Amygdala (tissue), 56 donors: Measurements from ENCODE around the gene PARD6B.
"Not testable (repeated sequence)": the region's sequence is repeated elsewhere in the genome, so short reads cannot be mapped to it uniquely, and the experiment has no call there.

ENCODE experiments used
- DNase-seq, 56 donors: peaks; one replicate each; lab custom pipeline; 2025; lab: John Stamatoyannopoulos, UW

The PARD6B gene, protein sequence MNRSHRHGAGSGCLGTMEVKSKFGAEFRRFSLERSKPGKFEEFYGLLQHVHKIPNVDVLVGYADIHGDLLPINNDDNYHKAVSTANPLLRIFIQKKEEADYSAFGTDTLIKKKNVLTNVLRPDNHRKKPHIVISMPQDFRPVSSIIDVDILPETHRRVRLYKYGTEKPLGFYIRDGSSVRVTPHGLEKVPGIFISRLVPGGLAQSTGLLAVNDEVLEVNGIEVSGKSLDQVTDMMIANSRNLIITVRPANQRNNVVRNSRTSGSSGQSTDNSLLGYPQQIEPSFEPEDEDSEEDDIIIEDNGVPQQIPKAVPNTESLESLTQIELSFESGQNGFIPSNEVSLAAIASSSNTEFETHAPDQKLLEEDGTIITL

GRCh38 chr20:50731055-50731929, at the start of gene PARD6B:
Gene PARD6B (plus strand): TSS chr20:50731580. CDS start chr20:50731787, 207 bp downstream.
- peak in 55 of 56 donors; percentile 54 to 97 (median 91) for DNase-seq

DNA sequence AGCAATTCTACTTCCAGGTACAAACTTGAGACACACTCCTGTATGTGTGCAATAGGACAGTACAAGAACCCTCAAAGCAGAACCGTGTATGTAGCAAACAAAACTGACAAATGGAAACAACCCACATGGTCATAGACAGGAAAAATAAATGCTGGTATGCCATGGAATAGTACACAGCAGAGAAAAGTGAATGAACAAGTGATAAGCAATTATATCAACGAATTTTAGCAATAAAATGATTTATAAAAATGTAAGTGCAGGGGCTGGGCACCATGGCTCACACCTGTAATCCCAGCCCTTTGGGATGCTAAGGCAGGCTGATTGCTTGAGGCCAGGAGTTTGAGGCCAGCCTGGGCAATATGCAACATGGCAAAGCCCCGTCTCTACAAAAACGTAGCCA, 49.3 kb upstream of the PARD6B start:
- no peak for DNase-seq

- no peak for DNase-seq
These were observed 48.3 kb upstream of the PARD6B start for GRCh38 chr20:50682947-50683530.

DNA sequence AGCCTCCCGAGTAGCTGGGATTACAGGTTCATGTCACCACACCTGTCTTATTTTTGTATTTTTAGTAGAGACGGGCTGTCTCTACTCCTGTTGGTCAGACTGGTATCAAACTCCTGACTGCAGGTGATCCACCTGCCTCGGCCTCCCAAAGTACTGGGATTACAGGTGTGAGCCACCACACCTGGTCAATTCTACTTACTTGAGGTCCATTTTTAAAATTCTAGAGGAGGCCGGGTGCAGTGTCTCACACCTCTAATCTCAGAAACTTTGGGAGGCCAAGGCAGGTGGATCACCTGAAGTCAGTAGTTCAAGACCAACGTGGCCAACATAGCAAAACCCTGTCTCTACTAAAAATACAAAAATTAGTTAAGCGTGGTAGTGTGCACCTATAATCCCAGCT, 47.8 kb upstream of the PARD6B start:
- DNase-seq, result no peak

DNA sequence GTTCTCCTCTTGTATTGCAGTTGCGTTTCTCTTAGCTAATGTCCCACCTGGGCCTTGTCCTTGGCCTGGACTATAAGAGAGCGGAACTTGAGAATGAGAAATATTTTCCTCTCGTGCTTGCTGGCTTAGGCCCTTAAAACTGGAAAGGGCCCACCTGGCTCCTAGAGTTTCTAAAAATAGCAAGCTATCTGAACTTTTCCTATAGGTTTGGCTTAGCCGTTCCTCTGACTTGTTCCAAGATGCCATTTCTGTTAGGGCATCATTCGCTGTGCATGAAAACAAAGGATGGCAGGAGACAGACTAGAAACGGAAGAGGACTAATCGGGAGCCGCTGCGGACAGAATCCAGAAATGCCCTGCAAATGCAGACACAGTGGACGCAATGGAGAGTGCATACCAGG, 44.6 kb upstream of the PARD6B start:
- DNase-seq, result no peak

- no peak for DNase-seq
These were observed 43.0 kb upstream of the PARD6B start for GRCh38 chr20:50688256-50688975.

DNA sequence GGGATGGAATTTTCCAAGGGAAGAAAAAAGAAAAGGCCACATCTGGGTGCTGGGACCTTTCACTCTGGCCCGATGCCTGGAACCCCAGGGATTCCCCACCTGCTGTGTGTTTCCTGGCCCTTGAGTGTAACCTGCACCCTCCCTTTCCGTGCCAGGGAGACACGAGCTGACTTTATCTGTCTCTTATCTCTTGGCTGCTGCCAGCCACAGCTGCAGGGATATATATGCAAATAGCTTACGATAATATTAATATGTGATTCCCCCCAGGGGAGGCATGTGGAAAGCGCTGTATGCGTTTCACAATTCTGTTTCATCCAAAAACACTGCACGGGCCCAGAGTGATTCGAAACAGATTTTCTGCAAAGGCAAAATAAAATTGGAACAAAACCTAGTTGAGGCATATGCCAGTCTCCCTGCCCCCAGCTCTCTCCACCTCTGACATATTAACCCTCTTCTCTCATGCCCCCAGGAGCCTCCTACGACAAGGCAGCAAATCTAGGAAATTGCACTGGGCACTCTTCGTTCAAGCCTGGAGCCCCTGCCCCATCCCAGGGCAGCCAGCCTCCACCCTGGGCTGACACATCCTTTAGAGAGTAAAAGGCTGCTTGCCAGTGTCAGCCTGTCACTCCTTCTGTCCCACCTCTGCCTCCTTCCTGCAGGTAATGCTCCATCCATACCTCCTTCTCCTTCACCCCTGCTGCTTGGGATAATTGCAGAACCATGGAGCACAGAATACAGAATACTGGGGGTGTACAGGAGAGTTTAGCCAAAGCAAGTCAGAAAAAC, 41.3 kb upstream of the PARD6B start:
- DNase-seq, result no peak

DNA sequence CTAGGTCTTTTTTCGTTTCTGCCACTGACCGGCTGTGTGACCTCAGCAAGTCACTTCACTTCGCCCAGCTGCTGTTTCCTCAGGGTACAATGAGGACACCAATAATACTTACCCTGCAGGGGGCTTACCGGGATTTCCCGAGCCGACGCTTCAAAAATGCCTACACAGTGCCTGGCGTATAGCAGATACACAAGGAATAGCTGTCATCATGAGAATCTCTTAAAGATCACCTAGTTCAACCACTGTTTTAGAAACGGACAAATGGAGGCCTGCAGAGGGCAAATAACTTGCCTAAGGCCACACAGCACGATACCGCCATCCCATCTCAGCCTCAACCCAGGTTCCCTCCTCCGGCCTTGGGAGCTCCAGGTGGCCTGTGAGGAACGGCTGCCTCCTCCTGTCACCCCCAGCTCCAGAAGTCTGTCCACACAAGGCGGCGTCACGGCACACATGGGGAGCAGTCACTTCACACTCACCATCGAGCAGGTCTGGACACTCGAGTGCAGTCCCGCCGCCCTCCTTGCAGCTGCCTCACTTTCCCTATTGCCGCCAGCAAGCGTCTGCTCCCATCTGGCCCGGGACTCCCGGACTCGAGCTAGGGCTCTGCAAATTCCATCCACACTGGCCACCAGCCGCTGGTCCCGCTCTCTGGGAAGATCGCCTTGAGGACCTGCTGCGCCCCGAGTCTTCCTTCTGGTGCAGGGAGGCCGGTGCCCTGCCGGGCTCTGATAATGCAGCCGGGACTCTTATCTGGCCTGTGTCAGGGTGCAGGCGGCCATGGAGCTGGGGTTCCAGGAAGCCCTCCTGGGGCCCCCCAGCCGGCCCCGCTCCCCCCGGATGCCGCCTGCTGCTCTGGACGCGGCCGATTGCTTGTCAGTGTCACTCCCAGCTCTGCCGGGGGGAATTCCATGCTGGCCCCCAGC, 40.5 kb upstream of the PARD6B start, which contains the start of gene RIPOR3:
RIPOR3 (minus strand) TSS at position 893 of the 923 bp plus-strand sequence; CDS start at position 479, 414 bp downstream.
- peak in 2 of 56 donors; percentile 3 to 12 for DNase-seq

DNA sequence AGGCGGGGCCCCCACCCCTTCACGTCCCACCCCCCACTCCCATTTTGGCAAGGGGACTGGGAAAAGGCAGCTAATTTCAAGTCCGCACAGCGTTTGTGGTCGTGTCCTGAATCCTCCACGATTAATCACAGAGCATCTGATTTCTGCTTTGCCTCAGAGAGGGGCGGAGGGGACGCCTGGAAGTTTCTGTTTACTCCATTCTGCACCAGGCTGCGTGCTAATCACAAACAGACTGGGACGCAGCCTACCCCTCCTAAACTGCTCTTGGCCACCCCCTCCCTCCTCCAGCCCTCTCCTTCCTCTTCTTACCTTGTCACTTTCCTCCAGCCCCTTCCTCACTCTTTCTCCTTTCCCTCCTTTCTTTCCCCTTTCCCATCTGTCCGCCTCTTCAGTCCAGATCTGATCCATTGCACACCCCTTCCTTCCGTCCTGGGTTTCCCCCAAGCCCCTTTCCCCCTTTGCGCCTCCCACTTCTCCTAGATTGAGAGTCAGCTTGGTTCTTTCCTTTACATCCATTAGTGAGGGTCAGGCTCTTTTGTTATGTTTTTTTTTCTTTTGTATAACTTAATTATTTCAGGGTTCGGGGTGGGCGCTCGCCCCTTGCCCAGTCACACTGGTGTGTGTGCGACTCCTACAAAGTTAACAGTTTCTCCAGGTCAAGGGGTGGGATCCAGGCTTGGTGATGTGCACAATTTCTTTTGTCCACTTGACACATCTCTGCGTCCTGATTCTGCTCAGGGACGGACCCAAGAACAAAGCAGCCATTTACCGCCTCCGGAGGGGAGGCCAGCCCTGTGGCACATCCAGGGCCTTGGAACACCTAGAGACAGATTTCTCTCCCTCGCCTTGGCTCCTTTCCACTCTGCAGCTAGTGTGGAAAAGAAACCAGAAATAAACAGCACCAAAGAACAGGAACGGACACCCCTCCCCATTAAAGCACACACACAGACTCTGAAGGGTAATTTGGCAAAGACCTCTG, 39.5 kb upstream of the PARD6B start:
- DNase-seq, result peak in 4 of 56 donors; percentile 2 to 6 (median 4)

- DNase-seq, result no peak
These were observed 38.8 kb upstream of the PARD6B start for GRCh38 chr20:50692552-50692933.

GRCh38 chr20:50693001-50693400, 38.4 kb upstream of the PARD6B start:
- no peak for DNase-seq

GRCh38 chr20:50694379-50695134, 36.8 kb upstream of the PARD6B start:
- DNase-seq, result no peak

DNA sequence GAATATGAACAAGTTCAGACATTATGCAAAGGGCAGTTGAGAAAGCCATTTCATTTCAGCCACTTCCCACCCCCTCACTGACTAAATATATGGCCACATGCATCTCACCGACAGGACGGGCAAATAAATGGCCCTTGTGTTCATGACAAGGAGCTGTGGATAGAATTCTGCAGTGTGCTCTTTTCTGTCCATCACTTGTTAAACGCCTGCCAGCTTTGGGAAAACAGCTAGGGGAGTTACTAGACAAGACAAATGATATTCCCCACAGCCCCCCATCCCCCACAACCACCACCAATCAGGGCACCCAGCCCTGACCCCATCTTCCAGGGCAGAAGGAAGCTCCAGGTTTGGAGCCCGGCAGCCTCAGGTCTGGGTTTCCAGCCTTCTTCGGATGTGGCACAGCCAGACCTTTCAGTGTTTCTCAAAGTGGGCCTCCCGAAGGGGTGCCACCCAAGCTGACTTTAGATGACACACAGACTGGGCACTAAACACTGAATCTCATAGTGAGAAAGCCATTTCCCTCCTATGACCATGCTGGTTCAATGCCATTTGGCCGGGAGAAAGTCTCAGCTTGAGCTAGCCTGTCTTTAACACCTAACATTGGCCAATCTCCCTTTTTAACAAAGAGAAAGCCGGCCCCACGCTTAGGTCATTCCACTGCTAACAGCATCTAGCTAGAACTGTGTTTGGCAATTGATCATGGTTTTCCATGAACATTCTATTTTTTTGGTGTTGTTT, 36.1 kb upstream of the PARD6B start:
- peak in 3 of 56 donors; percentile 8 to 25 (median 21) for DNase-seq

GRCh38 chr20:50698255-50698654, 33.1 kb upstream of the PARD6B start:
- not testable (repeated sequence) for DNase-seq

DNA sequence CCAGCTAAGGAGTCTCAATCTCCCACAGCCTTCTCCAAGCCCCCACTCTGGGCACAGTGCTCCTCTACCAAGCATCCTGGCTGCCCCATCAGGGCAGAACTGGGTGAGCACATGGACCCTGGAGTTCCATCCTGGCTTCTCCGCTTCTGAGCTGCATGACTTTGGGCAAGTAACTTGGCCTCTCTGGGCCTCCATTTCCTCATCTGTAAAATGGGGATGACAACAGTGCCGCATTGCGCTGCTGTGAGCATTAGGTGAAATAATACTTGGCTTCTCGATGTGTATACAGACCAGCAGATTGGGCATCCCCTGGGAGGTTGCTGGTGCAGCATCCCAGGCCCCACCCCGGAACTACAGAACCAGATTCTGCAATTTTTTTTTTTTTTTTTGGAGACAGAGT, 31.7 kb upstream of the PARD6B start:
- no peak for DNase-seq
